Measurements from ENCODE around the gene NPBWR2.

The NPBWR2 gene

GRCh38 chr20:64116016-64116415 lies 8.7 kb upstream of the NPBWR2 start:
- H3K4me3 ChIP-seq (ENCODE audit: low read depth, low read length) = no peak overlapping the region
- in situ Hi-C loops (cut with HindIII; ENCODE audit: low sequenced_read_pairs) = no loop called here
- no peak for TF ChIP-seq CTCF (IDR thresholded peaks at IDR 0.05; ENCODE audit: low read depth, low read length)
- DNase-seq (ENCODE audit: low read depth, low spot score) = no peak

DNA sequence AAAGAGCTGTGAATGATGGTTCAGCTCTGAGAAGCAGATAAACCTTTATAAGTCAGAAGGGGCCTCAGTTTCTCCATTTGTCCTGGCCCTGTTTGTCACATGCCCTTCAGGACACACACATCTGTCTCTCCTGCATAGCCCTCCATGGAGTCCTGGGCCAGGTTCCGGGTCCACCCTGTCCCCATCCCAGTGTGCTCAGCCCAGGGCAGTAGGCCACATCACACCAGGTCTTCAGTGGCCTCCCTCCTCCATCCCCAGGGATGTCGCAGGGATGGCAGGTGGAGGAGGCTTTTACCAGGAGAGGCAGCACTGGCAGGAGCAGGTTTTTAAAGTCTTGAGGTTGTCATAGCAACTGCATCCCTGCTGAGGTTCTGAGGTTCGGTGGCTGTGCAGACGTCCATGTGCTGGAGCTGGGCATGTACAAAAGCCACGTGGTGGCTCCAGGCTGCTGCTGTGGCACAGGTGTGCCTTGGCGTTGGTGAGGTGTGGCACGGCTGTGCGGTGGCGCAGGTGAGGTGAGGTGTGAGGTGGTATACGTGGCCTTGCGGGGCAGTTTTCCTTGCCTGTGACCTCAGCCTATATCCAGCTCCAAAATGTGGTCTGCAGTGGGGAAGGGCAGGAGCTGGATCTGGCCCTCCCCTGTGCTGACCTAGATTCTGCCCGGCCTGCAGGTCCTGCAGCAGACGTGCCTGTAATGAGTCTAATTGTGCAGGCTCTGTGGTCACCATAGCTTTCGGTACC lies 8.0 kb upstream of the NPBWR2 start:
- DNase-seq (ENCODE audit: low read depth, low spot score) = no peak
- H3K4me3 ChIP-seq (ENCODE audit: low read depth, low read length) = no peak overlapping the region
- no peak for TF ChIP-seq CTCF (IDR thresholded peaks at IDR 0.05; ENCODE audit: low read depth, low read length)
- in situ Hi-C loops (cut with HindIII; ENCODE audit: low sequenced_read_pairs) = no loop called here

GRCh38 chr20:64114356-64114971 lies 7.1 kb upstream of the NPBWR2 start:
- DNase-seq (ENCODE audit: low read depth, low spot score) = no peak
- TF ChIP-seq CTCF (IDR thresholded peaks at IDR 0.05; ENCODE audit: low read depth, low read length) = no peak
- in situ Hi-C loops (cut with HindIII; ENCODE audit: low sequenced_read_pairs) = no loop called here
- no peak overlapping the region for H3K4me3 ChIP-seq (ENCODE audit: low read depth, low read length)

DNA sequence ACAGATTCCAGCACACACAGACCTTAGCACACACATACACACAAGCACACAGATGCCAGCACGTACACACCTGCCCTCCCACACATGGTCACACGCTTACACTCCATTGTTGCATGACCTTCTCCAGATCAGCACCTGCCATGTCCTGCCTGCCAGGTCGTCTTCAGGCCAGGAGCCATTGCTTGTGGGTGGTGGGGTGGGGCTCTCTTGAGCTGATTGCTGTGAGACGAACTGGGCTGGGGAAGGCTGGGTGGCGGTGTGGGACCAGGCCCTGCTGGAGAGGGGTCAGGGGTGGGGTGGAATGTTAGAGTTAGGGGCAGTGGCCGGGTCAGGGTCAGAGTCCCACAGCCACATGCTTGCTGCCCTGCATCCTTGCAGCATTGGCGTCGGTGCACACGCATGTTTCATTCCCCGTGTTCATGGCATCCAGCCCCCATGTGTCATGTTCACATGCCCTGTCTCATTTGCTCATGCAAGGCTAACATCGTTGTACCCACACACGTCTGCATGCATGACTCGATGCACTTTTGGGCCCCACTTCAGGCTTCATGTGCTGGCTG lies 6.5 kb upstream of the NPBWR2 start:
- H3K4me3 ChIP-seq (ENCODE audit: low read depth, low read length) = no peak overlapping the region
- no peak for TF ChIP-seq CTCF (IDR thresholded peaks at IDR 0.05; ENCODE audit: low read depth, low read length)
- DNase-seq (ENCODE audit: low read depth, low spot score) = no peak
- in situ Hi-C loops (cut with HindIII; ENCODE audit: low sequenced_read_pairs) = no loop called here

DNA sequence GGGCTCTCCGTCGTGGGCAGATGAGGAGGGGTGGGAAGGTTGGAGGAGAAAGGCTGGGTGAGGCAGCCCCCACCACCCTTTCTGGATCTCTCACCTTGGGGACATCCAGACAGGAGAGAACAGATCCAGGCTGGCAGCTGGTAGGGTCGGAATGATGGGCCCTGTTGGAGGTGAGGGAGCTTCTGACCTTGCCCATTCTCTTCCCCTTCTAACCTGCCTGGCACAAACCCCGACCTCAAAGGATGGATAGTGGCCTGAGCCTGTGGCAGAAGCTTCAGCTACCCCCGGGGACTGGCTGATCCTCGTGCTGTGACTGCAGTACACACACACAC lies 6.0 kb upstream of the NPBWR2 start:
- DNase-seq (ENCODE audit: low read depth, low spot score) = no peak
- TF ChIP-seq CTCF (IDR thresholded peaks at IDR 0.05; ENCODE audit: low read depth, low read length) = no peak
- H3K4me3 ChIP-seq (ENCODE audit: low read depth, low read length) = no peak overlapping the region
- in situ Hi-C loops (cut with HindIII; ENCODE audit: low sequenced_read_pairs) = no loop called here

DNA sequence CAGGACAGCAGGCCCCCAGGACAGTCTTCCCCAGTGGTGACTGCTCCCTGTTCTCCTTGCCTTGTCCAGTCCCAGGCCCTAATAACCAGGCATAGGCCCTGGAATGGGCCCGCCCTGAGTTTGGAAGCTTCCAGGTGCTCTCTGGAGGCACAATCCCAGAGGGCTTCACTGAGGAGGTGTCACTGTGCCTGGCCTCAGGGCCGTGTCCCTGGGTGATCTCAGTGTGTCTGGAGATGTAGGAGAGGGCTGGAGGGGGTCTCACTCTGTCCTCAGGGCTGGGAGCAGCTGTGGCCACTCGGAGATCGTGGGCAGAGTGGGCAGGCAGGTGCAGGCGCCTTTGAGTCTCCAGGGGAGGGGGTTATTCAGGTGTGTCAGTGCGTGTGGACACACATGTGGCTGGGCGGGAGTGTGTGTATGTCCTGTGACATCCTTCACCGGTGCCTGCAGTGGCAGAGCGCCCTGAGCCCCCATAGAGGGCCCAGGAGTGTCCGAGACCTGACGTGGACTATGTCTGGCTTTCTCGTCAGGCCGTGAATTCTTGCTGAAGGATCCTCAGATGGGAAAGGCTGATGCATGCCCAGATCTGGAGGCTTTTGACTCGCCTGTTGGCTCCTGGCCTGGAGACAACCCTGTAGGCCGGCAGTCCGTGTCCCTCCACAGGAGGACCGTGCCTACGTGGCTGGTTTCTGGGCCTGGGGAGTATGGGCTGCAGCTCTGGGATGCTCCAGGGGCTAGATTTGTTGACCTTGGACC lies 5.5 kb upstream of the NPBWR2 start:
- TF ChIP-seq CTCF (IDR thresholded peaks at IDR 0.05; ENCODE audit: low read depth, low read length) = no peak
- no peak for DNase-seq (ENCODE audit: low read depth, low spot score)
- H3K4me3 ChIP-seq (ENCODE audit: low read depth, low read length) = no peak overlapping the region
- in situ Hi-C loops (cut with HindIII; ENCODE audit: low sequenced_read_pairs) = no loop called here

All from astrocyte of the spinal cord (primary cell).